DOHH2 (cell line): ENCODE results near the gene ACP3.

Experiments
- EZH2phosphoT487 ChIP-seq: fragments of 200-600 bp; sonication (generic); IDR thresholded peaks from 2 replicates; pipeline ENCODE4 v1.6.1; 2017; ENCODE audit warnings: borderline replicate concordance, mild to moderate bottlenecking, antibody characterized with exemption, low read length, moderate library complexity, mixed read lengths
- TF ChIP-seq, protein P1 (sequence below): fragments of 200-600 bp; sonication (generic); IDR thresholded peaks from one replicate; pipeline ENCODE4 v1.5.1; 2014; ENCODE audit warnings: antibody characterized with exemption, mild to moderate bottlenecking, low read depth, low read length; ENCODE audit not compliant: poor library complexity, severe bottlenecking

GRCh38 chr3:132344666-132345280, 27.6 kb downstream of the ACP3 start:
- TF ChIP-seq, protein P1, sequence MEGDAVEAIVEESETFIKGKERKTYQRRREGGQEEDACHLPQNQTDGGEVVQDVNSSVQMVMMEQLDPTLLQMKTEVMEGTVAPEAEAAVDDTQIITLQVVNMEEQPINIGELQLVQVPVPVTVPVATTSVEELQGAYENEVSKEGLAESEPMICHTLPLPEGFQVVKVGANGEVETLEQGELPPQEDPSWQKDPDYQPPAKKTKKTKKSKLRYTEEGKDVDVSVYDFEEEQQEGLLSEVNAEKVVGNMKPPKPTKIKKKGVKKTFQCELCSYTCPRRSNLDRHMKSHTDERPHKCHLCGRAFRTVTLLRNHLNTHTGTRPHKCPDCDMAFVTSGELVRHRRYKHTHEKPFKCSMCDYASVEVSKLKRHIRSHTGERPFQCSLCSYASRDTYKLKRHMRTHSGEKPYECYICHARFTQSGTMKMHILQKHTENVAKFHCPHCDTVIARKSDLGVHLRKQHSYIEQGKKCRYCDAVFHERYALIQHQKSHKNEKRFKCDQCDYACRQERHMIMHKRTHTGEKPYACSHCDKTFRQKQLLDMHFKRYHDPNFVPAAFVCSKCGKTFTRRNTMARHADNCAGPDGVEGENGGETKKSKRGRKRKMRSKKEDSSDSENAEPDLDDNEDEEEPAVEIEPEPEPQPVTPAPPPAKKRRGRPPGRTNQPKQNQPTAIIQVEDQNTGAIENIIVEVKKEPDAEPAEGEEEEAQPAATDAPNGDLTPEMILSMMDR, result no peak
- no peak for TF ChIP-seq EZH2phosphoT487
